Testis (tissue), 3 donors: ENCODE measurements around the gene YWHAH. TPM values are rescaled to one million over a fixed set of nuclear protein-coding genes. Genes with fewer than 3 reads are reported as not detected.

ENCODE experiments used
- DNase-seq: peaks from one replicate; pipeline ENCODE4 v3.0.0-alpha.2; 2019
- H3K27ac ChIP-seq, 2 donors: fragments of 200-600 bp; sonication (generic); one replicate each; pipeline ENCODE4 v1.5.1; 2019
- H3K27me3 ChIP-seq: fragments of 200-600 bp; sonication (generic); one replicate; pipeline ENCODE4 v1.5.1; 2019
- H3K36me3 ChIP-seq: fragments of 200-600 bp; sonication (generic); one replicate; pipeline ENCODE4 v1.5.1; 2017; ENCODE audit warnings: low read depth; ENCODE audit errors: missing control alignments
- H3K4me1 ChIP-seq: fragments of 200-600 bp; sonication (generic); one replicate; pipeline ENCODE4 v1.5.1; 2019
- H3K4me3 ChIP-seq, 2 donors: fragments of 200-600 bp; sonication (generic); one replicate each; pipeline ENCODE4 v1.5.1; 2017 to 2019
- H3K9me3 ChIP-seq: fragments of 200-600 bp; sonication (generic); one replicate; pipeline ENCODE4 v1.5.1; 2017
- POLR2A ChIP-seq: fragments of 450-650 bp; IDR thresholded peaks from one replicate; pipeline ENCODE4 v1.6.1; 2017; ENCODE audit warnings: antibody characterized with exemption, mild to moderate bottlenecking, moderate library complexity
- WGBS, 2 donors: methylation state at CpG; one replicate each; pipeline ENCODE4 v1.1.5; 2018; 5-methylcytosine and 5-hydroxymethylcytosine counted together
- intact Hi-C: fragments of 100-400 bp; cut with DNase I; formaldehyde crosslinking; loops from one replicate; pipeline ENCODE4 v1.15.1; 2023; ENCODE audit warnings: low total_unique reads
- polyA plus RNA-seq: library from polyadenylated mRNA; stranded (reverse); fragments of 350-450 nt; fragmentation: Illumina TruSeq; extraction: RNeasy Lipid Tissue Mini Kit (QIAGEN cat#74804); gene quantifications from one replicate; pipeline ENCODE4 v1.2.3, GENCODE V29; 2014; ENCODE audit warnings: low read depth, low replicate concordance; ENCODE audit not compliant: insufficient read depth
- total RNA-seq, 2 donors: library from RNA; depleted of rRNA; stranded (reverse); fragments of >200 nt; gene quantifications; one replicate each; pipeline ENCODE4 v1.2.3, GENCODE V29; 2016
- TF ChIP-seq, protein P1 (sequence below), 3 experiments: fragments of 450-650 bp in 2 of 3; fragments of 200-600 bp in 1 of 3; sonication (generic) in 1 of 3; IDR thresholded peaks; one replicate each; pipeline ENCODE4 v1.5.1; 2016 to 2019; ENCODE audit warnings: antibody characterized with exemption in 3 of 3, mild to moderate bottlenecking in 2 of 3, moderate library complexity in 1 of 3

The YWHAH gene
- total and polyA plus RNA-seq, 3 donors from 2014 or later, result 27.2 to 48.9 (median 47.6) TPM

DNA sequence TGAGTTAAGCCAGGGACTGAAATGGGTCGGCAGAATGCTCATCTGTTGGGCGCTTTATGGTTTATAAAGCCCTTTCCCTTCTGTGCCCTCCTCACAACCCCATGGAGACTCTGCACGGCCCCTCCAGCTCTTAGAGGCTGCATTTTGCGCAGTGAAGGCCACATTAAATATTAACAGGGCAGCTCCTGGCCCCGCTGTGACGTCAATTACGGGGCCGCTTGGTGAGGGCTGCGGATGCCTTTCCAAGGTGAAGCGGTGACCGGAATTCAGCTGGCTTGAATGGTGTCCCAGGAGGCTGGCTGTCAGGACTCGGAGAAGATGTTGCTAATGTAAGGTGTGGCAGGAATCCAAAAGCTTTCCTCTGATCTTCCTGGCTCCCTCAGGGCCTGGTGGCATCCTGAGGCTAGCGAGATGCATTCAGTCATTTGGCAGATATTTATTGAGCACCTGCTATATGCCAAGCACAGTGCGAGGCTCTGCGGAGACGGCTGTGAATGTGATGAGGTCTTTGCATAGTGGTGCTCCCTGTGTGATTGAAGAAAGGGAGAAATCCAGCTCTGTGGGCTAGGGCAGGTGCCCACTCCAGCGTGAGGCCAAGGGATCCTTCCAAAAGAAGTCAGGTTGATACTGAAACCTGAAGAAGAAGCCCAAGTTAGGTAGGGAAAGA lies 10.4 kb upstream of the YWHAH start:
- Histone ChIP-seq H3K9me3 (no peaks in the 10 kb centered on the region), H3K27ac (no peak overlapping the region), H3K27me3 (no peaks in the 10 kb centered on the region), H3K36me3 (no peaks in the 10 kb centered on the region), H3K4me1 (peaks cover 7% of the 10 kb centered on the region), H3K4me3 (no peak overlapping the region)
- WGBS, 2 donors, result 87 to 93% methylated on average over 17 of the region's 17 CpGs
- TF ChIP-seq POLR2A, result no peak
- no peak for DNase-seq
- intact Hi-C loops, result no loop called here

DNA sequence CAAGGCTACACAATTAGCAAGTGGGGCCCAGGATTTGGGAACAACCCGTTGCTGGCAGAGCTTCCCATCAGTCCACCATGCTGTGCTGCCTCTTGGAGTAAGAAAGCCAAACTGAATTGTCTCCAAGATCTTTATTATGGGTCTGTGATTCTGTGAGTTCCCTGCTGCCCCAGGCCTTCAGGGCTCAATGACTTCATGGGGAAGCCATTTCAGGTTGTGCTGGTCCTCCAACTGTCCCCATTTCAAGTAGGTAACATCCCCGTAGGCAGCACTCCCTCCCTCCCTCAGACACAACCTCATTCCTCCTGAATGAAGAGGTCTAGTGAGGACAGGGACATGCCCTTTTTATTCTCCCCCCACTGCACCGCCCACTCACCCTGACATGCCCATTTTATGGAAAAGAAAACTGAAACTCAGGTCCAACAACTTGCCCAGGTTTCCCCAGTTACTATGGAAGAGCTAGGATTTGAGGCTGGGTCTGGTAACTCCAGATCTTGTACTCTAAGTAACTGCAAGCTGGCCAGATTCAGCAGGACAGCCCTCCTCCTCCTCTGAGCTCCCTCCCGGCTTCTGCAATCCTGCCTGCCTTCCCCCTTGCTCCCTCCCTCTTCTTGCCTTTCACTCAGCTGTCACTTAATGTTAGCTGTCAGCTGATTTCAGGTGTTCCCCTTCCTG lies 8.2 kb upstream of the YWHAH start:
- no peaks in the 10 kb centered on the region for H3K9me3 ChIP-seq
- intact Hi-C loops, result no loop called here
- WGBS, 2 donors, result 63 to 82% methylated on average over 4 of the region's 4 CpGs

DNA sequence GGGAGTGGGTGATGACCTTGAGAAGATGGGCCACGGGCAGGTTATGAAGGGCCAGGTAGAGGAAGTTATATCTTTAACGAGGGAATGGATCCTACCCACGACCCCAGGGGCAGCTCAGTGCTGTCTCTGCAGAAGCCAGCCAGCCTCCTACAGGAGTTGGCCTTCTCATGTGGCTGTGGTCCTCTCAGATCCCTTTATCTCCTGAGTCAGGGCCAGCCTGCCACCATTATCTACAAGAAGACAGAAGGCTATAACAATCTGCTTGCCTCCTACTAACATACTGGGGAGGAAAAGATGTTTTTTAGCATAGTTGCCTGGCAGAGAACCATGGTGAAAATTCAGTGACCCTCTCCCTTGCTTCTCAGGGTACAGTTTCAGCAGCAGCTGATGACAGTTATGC lies 7.0 kb upstream of the YWHAH start:
- intact Hi-C loops, result no loop called here
- Histone ChIP-seq H3K36me3 (no peaks in the 10 kb centered on the region), H3K4me1 (no peaks in the 10 kb centered on the region), H3K9me3 (no peaks in the 10 kb centered on the region), H3K27ac (no peak overlapping the region), H3K4me3 (no peak overlapping the region), H3K27me3 (no peaks in the 10 kb centered on the region)
- no peak for TF ChIP-seq POLR2A
- TF ChIP-seq, protein P1, sequence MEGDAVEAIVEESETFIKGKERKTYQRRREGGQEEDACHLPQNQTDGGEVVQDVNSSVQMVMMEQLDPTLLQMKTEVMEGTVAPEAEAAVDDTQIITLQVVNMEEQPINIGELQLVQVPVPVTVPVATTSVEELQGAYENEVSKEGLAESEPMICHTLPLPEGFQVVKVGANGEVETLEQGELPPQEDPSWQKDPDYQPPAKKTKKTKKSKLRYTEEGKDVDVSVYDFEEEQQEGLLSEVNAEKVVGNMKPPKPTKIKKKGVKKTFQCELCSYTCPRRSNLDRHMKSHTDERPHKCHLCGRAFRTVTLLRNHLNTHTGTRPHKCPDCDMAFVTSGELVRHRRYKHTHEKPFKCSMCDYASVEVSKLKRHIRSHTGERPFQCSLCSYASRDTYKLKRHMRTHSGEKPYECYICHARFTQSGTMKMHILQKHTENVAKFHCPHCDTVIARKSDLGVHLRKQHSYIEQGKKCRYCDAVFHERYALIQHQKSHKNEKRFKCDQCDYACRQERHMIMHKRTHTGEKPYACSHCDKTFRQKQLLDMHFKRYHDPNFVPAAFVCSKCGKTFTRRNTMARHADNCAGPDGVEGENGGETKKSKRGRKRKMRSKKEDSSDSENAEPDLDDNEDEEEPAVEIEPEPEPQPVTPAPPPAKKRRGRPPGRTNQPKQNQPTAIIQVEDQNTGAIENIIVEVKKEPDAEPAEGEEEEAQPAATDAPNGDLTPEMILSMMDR (IDR thresholded peaks at IDR 0.05), result no peak
- no peak for DNase-seq
- WGBS, 2 donors, result 56 to 91% methylated on average over 3 of the region's 3 CpGs

More for the DNA sequence above, 8.2 kb upstream of the YWHAH start:
- H3K27me3 ChIP-seq, result no peaks in the 10 kb centered on the region
- H3K36me3 ChIP-seq, result no peaks in the 10 kb centered on the region
- H3K27ac ChIP-seq, result no peak overlapping the region
- TF ChIP-seq, protein P1 (IDR thresholded peaks at IDR 0.05), result no peak
- no peak for TF ChIP-seq POLR2A
- H3K4me3 ChIP-seq, result no peak overlapping the region
- H3K4me1 ChIP-seq, result no peaks in the 10 kb centered on the region
- DNase-seq, result no peak

DNA sequence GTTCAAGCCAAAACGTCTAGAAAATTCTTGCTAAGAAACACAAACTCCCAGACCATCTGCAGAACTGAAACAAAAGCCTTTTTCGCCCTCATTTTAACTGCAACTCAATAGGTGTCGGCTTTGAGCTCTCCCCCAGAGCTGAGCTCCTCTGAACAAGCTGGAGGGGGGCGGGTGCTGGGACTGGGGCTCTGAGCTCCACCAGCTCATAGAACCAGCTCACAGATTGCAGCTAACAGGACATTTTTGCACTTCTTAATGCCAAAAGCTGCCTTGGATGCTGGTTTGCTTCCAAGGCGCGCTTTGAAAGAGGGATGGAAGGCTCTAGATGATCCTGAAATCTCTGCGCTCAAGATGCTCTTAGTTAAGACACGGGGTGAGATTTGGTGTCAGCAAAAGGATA lies 6.0 kb upstream of the YWHAH start:
- Histone ChIP-seq H3K4me1 (peaks cover 3% of the 10 kb centered on the region), H3K9me3 (no peaks in the 10 kb centered on the region), H3K27me3 (no peaks in the 10 kb centered on the region), H3K27ac (no peak overlapping the region), H3K4me3 (no peak overlapping the region), H3K36me3 (no peaks in the 10 kb centered on the region)
- no peak for TF ChIP-seq POLR2A
- intact Hi-C loops, result no loop called here
- WGBS, 2 donors, result 82 to 85% methylated on average over 7 to 8 of the region's 8 CpGs
- DNase-seq, result no peak

DNA sequence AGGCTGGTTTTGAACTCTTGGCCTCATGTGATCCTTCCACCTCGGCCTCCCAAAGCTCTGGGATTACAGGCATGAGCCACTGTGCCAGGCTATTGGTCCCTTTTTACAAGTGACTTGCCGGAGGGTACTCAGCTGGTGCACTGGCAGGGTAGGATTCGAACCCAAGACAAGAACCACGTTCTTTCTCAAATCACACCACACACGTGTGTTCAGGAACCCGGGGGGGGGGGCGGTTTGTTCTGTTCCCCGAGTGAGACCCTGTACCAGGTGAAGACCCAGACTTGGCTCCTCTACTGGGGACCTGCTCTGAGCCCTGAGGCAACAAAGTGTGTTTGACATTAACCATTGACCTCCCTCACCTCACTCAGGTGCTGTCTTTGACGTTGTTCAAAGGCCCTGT lies 3.8 kb upstream of the YWHAH start:
- Histone ChIP-seq H3K4me3 (no peak overlapping the region), H3K9me3 (no peaks in the 10 kb centered on the region), H3K27ac (no peak overlapping the region), H3K36me3 (no peaks in the 10 kb centered on the region), H3K4me1 (peaks cover 11% of the 10 kb centered on the region), H3K27me3 (no peaks in the 10 kb centered on the region)
- DNase-seq, result no peak
- intact Hi-C loops, result no loop called here
- TF ChIP-seq POLR2A, result no peak
- TF ChIP-seq, protein P1 (IDR thresholded peaks at IDR 0.05), result no peak
- 85 to 89% methylated on average over 9 of the region's 9 CpGs for WGBS, 2 donors

DNA sequence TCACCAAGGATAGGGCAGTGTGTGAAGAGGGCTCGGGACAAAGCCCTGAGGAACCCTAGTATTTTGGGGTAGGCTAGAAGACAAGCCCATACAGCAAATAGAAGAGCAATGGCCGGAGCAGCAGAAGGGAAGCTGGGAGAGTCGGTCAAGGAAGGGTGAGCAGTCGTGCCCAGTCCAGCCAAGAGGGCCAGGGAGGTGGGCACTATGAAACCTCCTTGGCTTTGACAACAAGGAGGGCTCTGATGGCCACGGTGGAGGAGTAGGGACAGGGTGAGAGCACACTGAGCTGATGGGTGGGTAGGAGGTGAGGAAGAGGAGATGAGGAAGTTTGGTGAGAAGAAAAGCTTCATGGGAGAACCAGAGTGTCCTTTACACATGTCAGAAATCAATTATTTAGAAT lies 2.2 kb upstream of the YWHAH start:
- Histone ChIP-seq H3K27ac (no peak overlapping the region), H3K27me3 (no peaks in the 10 kb centered on the region), H3K4me1 (peaks cover 22% of the 10 kb centered on the region), H3K36me3 (no peaks in the 10 kb centered on the region), H3K4me3 (no peak overlapping the region), H3K9me3 (no peaks in the 10 kb centered on the region)
- DNase-seq, result no peak
- 91 to 92% methylated on average over 5 of the region's 5 CpGs for WGBS, 2 donors
- TF ChIP-seq POLR2A, result no peak
- TF ChIP-seq, protein P1 (IDR thresholded peaks at IDR 0.05), result no peak
- intact Hi-C loops, result no loop called here
